Sigmoid colon (tissue), 4 donors: Measurements from ENCODE around the gene ISOC2.

Experiments
- CTCF ChIP-seq, 4 experiments: fragments of 450-650 bp in 3 of 4; fragments of 200-600 bp in 1 of 4; IDR thresholded peaks; one replicate each; pipeline ENCODE4 v1.5.1; 2016 to 2019; ENCODE audit warnings: antibody characterized with exemption in 4 of 4, mild to moderate bottlenecking in 3 of 4, moderate library complexity in 2 of 4
- EP300 ChIP-seq, 4 donors: sonication (generic); formaldehyde crosslinking; IDR thresholded peaks; one replicate each; pipeline ENCODE4 v1.6.1; 2017; ENCODE audit warnings: antibody characterized with exemption in 4 of 4

GRCh38 chr19:55464039-55464661, 2.7 kb upstream of the ISOC2 start:
- TF ChIP-seq CTCF (IDR thresholded peaks at IDR 0.05) (no peak), EP300 (IDR thresholded peaks at IDR 0.05) (no peak)
